T-helper 1 cell treated with Interleukin-12 subunit alpha and Interleukin-12 subunit beta and Interleukin-4 antibody, amounts not matched to agents 30 ng/mL and 1 ng/mL, for 36 hours (primary cell): Measurements from ENCODE around the gene CUX1. TPM values are rescaled to one million over a fixed set of nuclear protein-coding genes. Genes with fewer than 3 reads are reported as not detected.

Source experiments
- intact Hi-C: fragments of 100-400 bp; cut with micrococcal nuclease; formaldehyde crosslinking; loops from one replicate; pipeline ENCODE4 v1.15.1; 2024
- total RNA-seq: library from RNA; stranded (reverse); gene quantifications from 2 replicates; pipeline ENCODE4 v1.2.3, GENCODE V29; 2022

The CUX1 gene
- total RNA-seq, 1 donor from 2014 or later, result 24.5 TPM

GRCh38 chr7:102065226-102065625, 247.8 kb downstream of the CUX1 start:
- intact Hi-C loops, result no loop called here

GRCh38 chr7:102066476-102066875, 249.1 kb downstream of the CUX1 start:
- intact Hi-C loops, result no loop called here

GRCh38 chr7:102068846-102069245, 251.4 kb downstream of the CUX1 start:
- intact Hi-C loops, result no loop called here

- intact Hi-C loops, result no loop called here
These were observed 252.7 kb downstream of the CUX1 start for GRCh38 chr7:102069931-102070629.

- intact Hi-C loops, result no loop called here
These were observed 254.6 kb downstream of the CUX1 start for GRCh38 chr7:102072003-102072402.

- intact Hi-C loops, result no loop called here
These were observed 255.3 kb downstream of the CUX1 start for GRCh38 chr7:102072636-102073209.

GRCh38 chr7:102073931-102074880, 256.8 kb downstream of the CUX1 start:
- intact Hi-C loops, result no loop called here

- intact Hi-C loops, result no loop called here
These were observed 257.7 kb downstream of the CUX1 start for GRCh38 chr7:102075126-102075525.

- intact Hi-C loops, result no loop called here
These were observed 258.2 kb downstream of the CUX1 start for GRCh38 chr7:102075553-102076135.

- intact Hi-C loops, result no loop called here
These were observed 259.7 kb downstream of the CUX1 start for GRCh38 chr7:102077081-102077480.

- intact Hi-C loops, result no loop called here
These were observed 262.0 kb downstream of the CUX1 start for GRCh38 chr7:102079140-102080018.

- intact Hi-C loops, result no loop called here
These were observed 262.6 kb downstream of the CUX1 start for GRCh38 chr7:102080019-102080433.

- intact Hi-C loops, result no loop called here
These were observed 263.2 kb downstream of the CUX1 start for GRCh38 chr7:102080434-102081243.

GRCh38 chr7:102081244-102081627, 263.8 kb downstream of the CUX1 start:
- intact Hi-C loops, result no loop called here

GRCh38 chr7:102082693-102083368, 265.4 kb downstream of the CUX1 start:
- intact Hi-C loops, result no loop called here

GRCh38 chr7:102085218-102085772, 267.9 kb downstream of the CUX1 start:
- intact Hi-C loops, result no loop called here

GRCh38 chr7:102089175-102090098, 272.0 kb downstream of the CUX1 start:
- intact Hi-C loops, result no loop called here
